Lower leg skin (tissue), 3 donors: Measurements from ENCODE around the gene STIM1.

Experiments used
- CTCF ChIP-seq, 3 donors: fragments of 450-650 bp; IDR thresholded peaks; one replicate each; pipeline ENCODE4 v1.5.1; 2016; ENCODE audit warnings: antibody characterized with exemption in 3 of 3, mild to moderate bottlenecking in 3 of 3, moderate library complexity in 2 of 3
- POLR2A ChIP-seq, 2 donors: fragments of 450-650 bp; IDR thresholded peaks; one replicate each; pipeline ENCODE4 v1.6.1; 2016 to 2017; ENCODE audit warnings: antibody characterized with exemption in 2 of 2, mild to moderate bottlenecking in 1 of 2, moderate library complexity in 1 of 2

- TF ChIP-seq POLR2A (IDR thresholded peaks at IDR 0.05), result no peak
- no peak for TF ChIP-seq CTCF (IDR thresholded peaks at IDR 0.05)
Observed at GRCh38 chr11:4025967-4026324, 170.5 kb downstream of the STIM1 start.
